HG02852 (cell line): Measurements from ENCODE around the gene CNGA4.
A peak's percentile ranks its signal among the peaks of the same experiment; 100 is the strongest.

ENCODE experiments used
- ATAC-seq: cut with Tn5 transposase; IDR thresholded peaks from one replicate; pipeline ENCODE4 v1.9.1; 2021; ENCODE audit warnings: mild to moderate bottlenecking, moderate library complexity; ENCODE audit not compliant: unreplicated experiment

The CNGA4 gene, protein sequence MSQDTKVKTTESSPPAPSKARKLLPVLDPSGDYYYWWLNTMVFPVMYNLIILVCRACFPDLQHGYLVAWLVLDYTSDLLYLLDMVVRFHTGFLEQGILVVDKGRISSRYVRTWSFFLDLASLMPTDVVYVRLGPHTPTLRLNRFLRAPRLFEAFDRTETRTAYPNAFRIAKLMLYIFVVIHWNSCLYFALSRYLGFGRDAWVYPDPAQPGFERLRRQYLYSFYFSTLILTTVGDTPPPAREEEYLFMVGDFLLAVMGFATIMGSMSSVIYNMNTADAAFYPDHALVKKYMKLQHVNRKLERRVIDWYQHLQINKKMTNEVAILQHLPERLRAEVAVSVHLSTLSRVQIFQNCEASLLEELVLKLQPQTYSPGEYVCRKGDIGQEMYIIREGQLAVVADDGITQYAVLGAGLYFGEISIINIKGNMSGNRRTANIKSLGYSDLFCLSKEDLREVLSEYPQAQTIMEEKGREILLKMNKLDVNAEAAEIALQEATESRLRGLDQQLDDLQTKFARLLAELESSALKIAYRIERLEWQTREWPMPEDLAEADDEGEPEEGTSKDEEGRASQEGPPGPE

GRCh38 chr11:6238902-6239301 is at the start of gene CNGA4:
Gene CNGA4, plus strand, starts transcription at chr11:6239089. Its CDS starts 118 bp downstream, at chr11:6239207.
- no peak for ATAC-seq

- no peak for ATAC-seq
These were observed 47.1 kb upstream of the CNGA4 start for GRCh38 chr11:6191742-6192141.

- no peak for ATAC-seq
These were observed 44.8 kb upstream of the CNGA4 start for GRCh38 chr11:6194065-6194581.

DNA sequence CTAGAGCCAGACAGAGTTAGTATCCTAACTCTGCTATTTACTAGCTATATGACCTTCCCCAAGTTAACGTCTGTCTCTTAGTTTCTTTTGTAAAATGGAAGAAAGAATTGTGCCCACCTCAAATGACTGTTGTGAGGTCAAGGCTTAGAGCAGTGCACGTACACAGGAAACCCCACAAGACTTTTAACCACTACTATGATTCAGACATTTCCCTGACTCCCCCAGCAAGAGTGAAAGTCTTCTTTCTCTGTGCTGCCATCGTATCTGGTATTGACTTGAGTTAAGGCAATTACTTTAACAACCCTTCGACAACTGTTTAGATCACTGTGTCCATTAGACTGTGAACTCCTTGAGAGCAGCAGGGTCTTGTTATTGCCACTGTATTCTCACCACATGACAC is 42.5 kb upstream of the CNGA4 start:
- ATAC-seq: no peak

DNA sequence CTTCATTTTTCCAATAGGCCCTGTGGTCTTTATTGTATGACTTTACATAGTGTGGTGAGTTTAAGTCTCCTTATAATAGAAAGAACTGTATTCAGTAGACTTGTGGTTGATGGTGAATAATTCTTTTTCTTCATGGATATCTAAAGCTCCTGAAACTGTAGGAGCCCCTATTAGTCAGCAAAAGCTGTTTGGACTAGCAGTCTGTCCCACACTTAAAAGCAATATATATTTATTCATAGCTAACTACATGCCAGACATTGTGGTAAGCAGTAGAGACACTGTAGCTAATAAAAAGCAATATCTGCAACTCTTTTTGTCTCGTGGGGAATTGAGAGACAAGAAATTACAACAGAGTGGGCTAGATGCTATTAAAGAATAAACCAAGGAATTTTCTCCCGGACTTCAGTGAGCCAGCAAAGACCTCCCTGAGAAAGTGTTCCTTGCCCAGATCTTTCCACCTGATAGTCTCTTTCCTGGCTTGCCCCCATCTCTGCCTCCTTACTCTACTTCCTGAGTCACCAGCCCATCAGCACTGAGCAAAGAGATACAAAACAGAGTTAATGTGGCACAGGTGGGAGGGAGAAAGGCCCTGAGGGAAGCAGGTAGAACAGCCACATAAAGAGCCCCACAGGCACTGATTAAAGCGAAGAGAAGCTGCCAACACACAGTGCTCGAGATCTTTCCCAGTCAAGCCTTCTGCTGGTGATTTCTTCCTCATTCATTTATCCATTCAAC is 41.3 kb upstream of the CNGA4 start:
- ATAC-seq: no peak

DNA sequence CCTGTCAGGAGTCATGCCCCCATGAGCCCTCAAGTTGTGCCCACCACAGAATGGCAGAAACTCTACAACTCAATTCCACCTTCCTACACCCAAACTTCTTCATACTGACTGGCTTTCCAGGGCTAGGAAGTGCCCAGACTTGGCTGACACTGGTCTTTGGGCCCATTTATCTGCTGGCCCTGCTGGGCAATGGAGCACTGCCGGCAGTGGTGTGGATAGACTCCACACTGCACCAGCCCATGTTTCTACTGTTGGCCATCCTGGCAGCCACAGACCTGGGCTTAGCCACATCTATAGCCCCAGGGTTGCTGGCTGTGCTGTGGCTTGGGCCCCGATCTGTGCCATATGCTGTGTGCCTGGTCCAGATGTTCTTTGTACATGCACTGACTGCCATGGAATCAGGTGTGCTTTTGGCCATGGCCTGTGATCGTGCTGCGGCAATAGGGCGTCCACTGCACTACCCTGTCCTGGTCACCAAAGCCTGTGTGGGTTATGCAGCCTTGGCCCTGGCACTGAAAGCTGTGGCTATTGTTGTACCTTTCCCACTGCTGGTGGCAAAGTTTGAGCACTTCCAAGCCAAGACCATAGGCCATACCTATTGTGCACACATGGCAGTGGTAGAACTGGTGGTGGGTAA is 39.6 kb upstream of the CNGA4 start, which contains the start of gene OR52W1:
Gene OR52W1 (plus strand): TSS at position 51 of the 637 bp plus-strand sequence. CDS start 0 bp downstream, at position 51.
- ATAC-seq: no peak

DNA sequence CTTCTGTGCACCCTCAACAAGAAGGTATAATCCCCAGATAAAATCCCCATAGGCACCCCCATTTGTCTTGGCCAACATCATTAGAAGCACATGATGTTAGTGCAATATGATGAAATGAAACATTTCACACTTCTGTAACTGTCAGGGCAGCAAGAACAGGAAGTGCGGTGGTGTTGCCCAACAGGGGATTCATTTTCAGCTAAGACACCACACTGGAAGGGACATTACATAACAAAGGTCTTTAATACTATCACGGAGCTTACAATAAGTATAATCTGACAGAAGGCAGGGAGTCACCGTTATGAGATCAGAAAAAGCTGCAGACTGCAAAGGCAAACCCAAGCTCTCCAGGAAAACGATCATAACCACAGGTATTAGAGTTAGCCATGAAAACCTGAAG is 37.9 kb upstream of the CNGA4 start:
- no peak for ATAC-seq

GRCh38 chr11:6201481-6201880 is 37.4 kb upstream of the CNGA4 start:
- ATAC-seq: no peak

DNA sequence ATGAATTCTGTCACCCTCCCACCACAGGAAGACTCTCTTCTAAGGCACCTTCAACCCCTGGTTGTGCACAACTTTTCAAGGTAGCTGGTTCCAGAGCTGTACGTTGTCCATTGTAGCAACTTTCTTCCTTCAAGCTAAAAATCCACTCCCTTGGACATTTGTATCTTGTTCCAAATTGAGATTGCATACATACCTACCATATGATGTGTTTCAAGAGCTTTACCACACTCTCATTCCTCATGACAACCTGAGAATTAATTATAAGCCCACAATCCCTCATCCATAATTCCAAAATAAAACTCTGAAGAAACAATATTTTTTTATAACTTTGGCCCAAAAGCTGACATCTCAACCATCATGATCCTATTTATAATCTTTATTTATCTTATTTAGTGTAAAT is 36.8 kb upstream of the CNGA4 start:
- no peak for ATAC-seq

DNA sequence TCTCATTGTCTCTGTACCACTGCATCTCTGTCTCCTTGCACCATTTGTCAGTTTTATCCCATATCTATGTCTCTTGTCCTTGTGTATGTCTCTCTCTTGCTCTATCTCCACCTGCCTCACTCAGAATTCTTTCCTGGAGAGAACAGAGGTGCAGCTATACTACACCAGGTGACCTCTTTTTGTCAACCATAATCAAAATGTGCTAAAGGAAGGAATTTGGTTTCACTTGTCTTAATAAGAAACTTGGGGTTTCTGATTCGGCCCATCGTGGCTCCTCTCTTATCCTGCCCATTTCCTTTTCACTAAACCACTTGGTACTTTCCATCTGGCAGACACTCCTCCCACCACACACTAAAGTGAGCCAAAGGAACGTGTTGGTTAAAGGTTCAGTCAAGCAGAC is 35.6 kb upstream of the CNGA4 start:
- peak; percentile 76 for ATAC-seq

GRCh38 chr11:6204706-6205105 is 34.2 kb upstream of the CNGA4 start:
- ATAC-seq: no peak

GRCh38 chr11:6205366-6205765 is 33.5 kb upstream of the CNGA4 start, which contains the start of gene C11orf42:
Gene C11orf42, plus strand, starts transcription at chr11:6205557. Its CDS starts 59 bp downstream, at chr11:6205616.
- ATAC-seq: no peak

DNA sequence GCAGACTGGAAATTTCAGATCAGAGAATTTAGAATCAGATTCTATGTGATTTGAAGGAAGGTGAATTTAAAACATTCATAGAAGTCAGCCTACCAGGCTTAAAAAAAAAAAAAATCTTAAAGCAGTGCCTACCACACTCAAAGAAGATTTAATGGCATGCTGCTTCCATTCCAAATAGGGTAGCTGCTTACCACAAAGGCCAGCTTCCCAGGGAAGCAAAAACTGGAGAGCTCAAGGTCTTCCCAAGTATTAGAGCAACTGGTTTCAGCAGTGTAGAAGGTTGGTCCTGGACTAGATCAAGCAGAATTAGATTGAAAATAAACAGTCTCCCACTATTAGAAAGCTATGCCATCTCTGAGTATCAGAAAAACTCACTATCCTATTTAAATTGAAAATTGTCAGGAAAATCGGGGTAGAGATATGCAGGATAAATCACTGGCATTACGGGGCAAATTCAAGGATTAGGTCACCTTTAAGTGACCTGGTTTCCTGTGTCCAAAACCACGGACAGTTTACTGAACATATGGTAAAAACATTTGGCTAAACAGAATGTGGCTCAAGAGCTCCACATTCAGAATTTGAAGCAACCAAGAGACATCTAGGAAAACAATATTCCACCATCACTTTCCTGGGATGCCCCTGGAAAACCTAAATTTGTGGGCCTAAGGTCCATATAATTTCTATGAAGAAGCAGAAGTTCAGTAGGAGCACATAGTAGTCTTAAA is 32.3 kb upstream of the CNGA4 start:
- no peak for ATAC-seq

- ATAC-seq: no peak
These were observed 29.1 kb upstream of the CNGA4 start for GRCh38 chr11:6209801-6210200.

DNA sequence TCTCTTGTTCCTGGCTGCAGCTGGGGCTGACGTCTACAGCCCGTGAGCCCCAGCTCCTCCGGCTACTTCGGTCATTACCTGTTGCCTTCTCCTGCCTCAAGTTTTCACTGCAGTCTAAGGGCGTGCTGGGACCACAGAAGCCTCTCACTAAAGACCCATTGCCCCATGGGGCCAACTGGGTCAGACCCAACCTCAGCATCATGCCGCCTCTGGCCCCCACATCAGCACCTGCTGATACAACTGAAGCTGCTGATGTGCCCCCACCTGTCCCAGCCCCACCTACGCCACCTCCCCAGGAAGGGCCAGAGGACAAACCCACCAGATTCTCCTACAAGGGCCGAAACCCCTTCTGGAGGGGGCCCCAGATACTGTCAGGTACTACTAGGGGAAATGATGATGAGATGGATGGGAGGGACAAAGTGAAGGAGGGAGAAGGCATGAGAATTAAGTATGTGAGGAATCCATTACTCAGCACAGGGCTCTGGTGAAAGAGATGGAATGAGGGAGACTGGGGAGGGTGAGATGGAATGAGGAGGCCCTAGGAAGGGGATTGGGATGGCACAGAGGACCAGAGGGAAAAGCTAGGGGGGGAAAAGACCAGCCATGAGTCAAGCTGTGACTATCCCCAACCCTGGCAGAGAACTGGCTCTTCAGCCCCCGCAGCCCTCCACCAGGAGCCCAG is 28.5 kb upstream of the CNGA4 start:
- no peak for ATAC-seq

- no peak for ATAC-seq
These were observed 24.4 kb upstream of the CNGA4 start for GRCh38 chr11:6214530-6214929.

- no peak for ATAC-seq
These were observed 22.4 kb upstream of the CNGA4 start for GRCh38 chr11:6216501-6216900.

DNA sequence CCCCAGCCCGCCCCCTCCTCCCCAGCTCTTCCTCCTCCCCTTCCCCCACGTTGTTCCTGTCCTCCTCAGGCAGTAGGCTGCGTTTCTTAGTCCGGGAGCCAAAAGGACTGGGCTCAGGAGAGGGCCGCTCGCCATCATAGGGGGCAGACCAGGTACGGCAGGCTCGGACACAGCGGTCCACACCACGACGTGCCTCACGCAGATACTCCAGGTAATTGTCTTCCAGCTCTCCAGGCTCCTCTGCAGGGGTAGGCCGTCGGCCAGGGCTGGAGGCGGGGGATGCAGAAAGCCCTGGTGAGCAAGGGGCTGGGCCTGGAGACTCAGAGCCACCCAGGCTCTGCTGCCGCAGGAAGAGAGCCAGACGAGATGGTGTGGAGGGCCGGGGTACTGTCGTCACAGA is 21.2 kb upstream of the CNGA4 start:
- no peak for ATAC-seq

- ATAC-seq: no peak
These were observed 19.5 kb upstream of the CNGA4 start for GRCh38 chr11:6219359-6219758.

- ATAC-seq: no peak
These were observed 15.0 kb upstream of the CNGA4 start for GRCh38 chr11:6223854-6224253.
